HEK293 (cell line): ENCODE results near the gene SUPT5H.

Source experiments
- INSM2 ChIP-seq: fragments of 450-650 bp; formaldehyde crosslinking; IDR thresholded peaks from 2 replicates; pipeline ENCODE4 v1.5.1; 2016; ENCODE audit warnings: missing biosample characterization, missing genetic modification characterization
- KLF10 ChIP-seq: fragments of 450-650 bp; IDR thresholded peaks from 2 replicates; pipeline ENCODE4 v1.5.1; 2018; ENCODE audit warnings: missing biosample characterization, mild to moderate bottlenecking, missing genetic modification characterization
- PBX3 ChIP-seq: sonication (generic); formaldehyde crosslinking; IDR thresholded peaks from 2 replicates; pipeline ENCODE4 v1.8.1; 2022; ENCODE audit warnings: mild to moderate bottlenecking, moderate library complexity, missing genetic modification reagents
- RBAK ChIP-seq: fragments of 450-650 bp; formaldehyde crosslinking; IDR thresholded peaks from 2 replicates; pipeline ENCODE4 v1.5.1; 2016; ENCODE audit warnings: missing biosample characterization, missing genetic modification characterization
- SCRT2 ChIP-seq: fragments of 450-650 bp; formaldehyde crosslinking; IDR thresholded peaks from 2 replicates; pipeline ENCODE4 v1.5.1; 2016; ENCODE audit warnings: missing biosample characterization, missing genetic modification characterization
- SP3 ChIP-seq: fragments of 450-650 bp; formaldehyde crosslinking; IDR thresholded peaks from 2 replicates; pipeline ENCODE4 v1.5.1; 2016; ENCODE audit warnings: missing biosample characterization, missing genetic modification characterization
- ZBTB17 ChIP-seq: fragments of 450-650 bp; formaldehyde crosslinking; IDR thresholded peaks from 2 replicates; pipeline ENCODE4 v1.5.1; 2016; ENCODE audit warnings: missing biosample characterization, missing genetic modification characterization
- ZFP37 ChIP-seq: fragments of 450-650 bp; formaldehyde crosslinking; IDR thresholded peaks from 2 replicates; pipeline ENCODE4 v1.5.1; 2016; ENCODE audit warnings: missing biosample characterization, missing genetic modification characterization
- ZFP41 ChIP-seq: fragments of 450-650 bp; formaldehyde crosslinking; IDR thresholded peaks from 2 replicates; pipeline ENCODE4 v1.5.1; 2016; ENCODE audit warnings: missing biosample characterization, missing genetic modification characterization, borderline replicate concordance
- ZNF10 ChIP-seq: fragments of 450-650 bp; formaldehyde crosslinking; IDR thresholded peaks from 2 replicates; pipeline ENCODE4 v1.5.1; 2017; ENCODE audit warnings: missing biosample characterization, missing genetic modification characterization
- ZNF121 ChIP-seq: fragments of 450-650 bp; formaldehyde crosslinking; IDR thresholded peaks from 2 replicates; pipeline ENCODE4 v1.5.1; 2016; ENCODE audit warnings: missing biosample characterization, missing genetic modification characterization
- ZNF2 ChIP-seq: fragments of 450-650 bp; formaldehyde crosslinking; IDR thresholded peaks from 2 replicates; pipeline ENCODE4 v1.5.1; 2016; ENCODE audit warnings: missing biosample characterization, missing genetic modification characterization
- ZNF239 ChIP-seq: fragments of 450-650 bp; formaldehyde crosslinking; IDR thresholded peaks from 2 replicates; pipeline ENCODE4 v1.5.1; 2016; ENCODE audit warnings: missing biosample characterization, missing genetic modification characterization
- ZNF324 ChIP-seq: fragments of 450-650 bp; formaldehyde crosslinking; IDR thresholded peaks from 2 replicates; pipeline ENCODE4 v1.5.1; 2016; ENCODE audit warnings: missing biosample characterization, missing genetic modification characterization
- ZNF394 ChIP-seq: fragments of 450-650 bp; formaldehyde crosslinking; IDR thresholded peaks from 2 replicates; pipeline ENCODE4 v1.5.1; 2016; ENCODE audit warnings: missing biosample characterization, missing genetic modification characterization, mild to moderate bottlenecking, moderate library complexity, borderline replicate concordance
- ZNF501 ChIP-seq: fragments of 450-650 bp; formaldehyde crosslinking; IDR thresholded peaks from 2 replicates; pipeline ENCODE4 v1.5.1; 2016; ENCODE audit warnings: missing biosample characterization, missing genetic modification characterization
- ZNF704 ChIP-seq: fragments of 450-650 bp; formaldehyde crosslinking; IDR thresholded peaks from 2 replicates; pipeline ENCODE4 v1.5.1; 2016; ENCODE audit warnings: missing biosample characterization, missing genetic modification characterization
- ZNF768 ChIP-seq: fragments of 450-650 bp; formaldehyde crosslinking; IDR thresholded peaks from 2 replicates; pipeline ENCODE4 v1.5.1; 2018; ENCODE audit warnings: missing biosample characterization, mild to moderate bottlenecking, missing genetic modification characterization
- ZNF791 ChIP-seq: fragments of 450-650 bp; formaldehyde crosslinking; IDR thresholded peaks from 2 replicates; pipeline ENCODE4 v1.5.1; 2016; ENCODE audit warnings: missing biosample characterization, missing genetic modification characterization
- ZNF837 ChIP-seq: fragments of 450-650 bp; formaldehyde crosslinking; IDR thresholded peaks from 2 replicates; pipeline ENCODE4 v1.5.1; 2016; ENCODE audit warnings: missing biosample characterization, missing genetic modification characterization
- ZSCAN16 ChIP-seq: fragments of 450-650 bp; formaldehyde crosslinking; IDR thresholded peaks from 2 replicates; pipeline ENCODE4 v1.5.1; 2016; ENCODE audit warnings: missing biosample characterization, missing genetic modification characterization
- TF ChIP-seq, protein P1 (sequence below): fragments of 450-650 bp; formaldehyde crosslinking; IDR thresholded peaks from 2 replicates; pipeline ENCODE4 v1.5.1; 2016; ENCODE audit warnings: missing biosample characterization, missing genetic modification characterization
- TF ChIP-seq, protein P2 (sequence below): fragments of 450-650 bp; formaldehyde crosslinking; IDR thresholded peaks from 2 replicates; pipeline ENCODE4; 2016; ENCODE audit warnings: missing biosample characterization, missing genetic modification characterization
- TF ChIP-seq, protein P3 (sequence below): fragments of 450-650 bp; formaldehyde crosslinking; IDR thresholded peaks from 2 replicates; pipeline ENCODE4 v1.5.1; 2016; ENCODE audit warnings: missing biosample characterization, missing genetic modification characterization
- TF ChIP-seq, protein P4 (sequence below): fragments of 450-650 bp; formaldehyde crosslinking; conservative IDR thresholded peaks from 2 replicates; pipeline ENCODE4 v1.5.1; 2016; ENCODE audit warnings: low read depth, missing biosample characterization, missing genetic modification characterization

Gene SUPT5H

GRCh38 chr19:39435499-39436349 lies 9.7 kb upstream of the SUPT5H start, which contains the start of gene RPS16 (continued):
- TF ChIP-seq ZNF10 (tag by site-specific recombination) (peak; percentile 12; the same call in 1 of the 2 replicates), SCRT2 (tag by site-specific recombination) (peak; percentile 90), ZSCAN16 (tag by site-specific recombination) (0 out of 2 replicates have a peak, but pooled peaks have one; percentile 46), ZFP41 (0 out of 2 replicates have a peak, but pooled peaks have one; percentile 9), ZNF501 (tag by site-specific recombination) (peak; percentile 99), ZBTB17 (peak; percentile 80), ZNF768 (tag by site-specific recombination) (no peak; the same call in 1 of the 2 replicates), ZNF239 (tag by site-specific recombination) (peak; percentile 75; the same call in 1 of the 2 replicates), ZNF704 (tag by site-specific recombination) (peak; percentile 73; the same call in 1 of the 2 replicates), INSM2 (tag by site-specific recombination) (peak; percentile 23; the same call in 1 of the 2 replicates), PBX3 (CRISPR knock-in tag) (peak; percentile 85), ZNF2 (peak; percentile 91), ZNF791 (tag by site-specific recombination) (no peak), KLF10 (tag by site-specific recombination) (peak; percentile 87), ZNF324 (no peak), ZNF394 (peak; percentile 62), ZFP37 (tag by site-specific recombination) (peak; percentile 99), RBAK (tag by site-specific recombination) (0 out of 2 replicates have a peak, but pooled peaks have one; percentile 25), SP3 (tag by site-specific recombination) (peak; percentile 100), ZNF121 (tag by site-specific recombination) (peak; percentile 59), ZNF837 (tag by site-specific recombination) (no peak)
- TF ChIP-seq, protein P1, sequence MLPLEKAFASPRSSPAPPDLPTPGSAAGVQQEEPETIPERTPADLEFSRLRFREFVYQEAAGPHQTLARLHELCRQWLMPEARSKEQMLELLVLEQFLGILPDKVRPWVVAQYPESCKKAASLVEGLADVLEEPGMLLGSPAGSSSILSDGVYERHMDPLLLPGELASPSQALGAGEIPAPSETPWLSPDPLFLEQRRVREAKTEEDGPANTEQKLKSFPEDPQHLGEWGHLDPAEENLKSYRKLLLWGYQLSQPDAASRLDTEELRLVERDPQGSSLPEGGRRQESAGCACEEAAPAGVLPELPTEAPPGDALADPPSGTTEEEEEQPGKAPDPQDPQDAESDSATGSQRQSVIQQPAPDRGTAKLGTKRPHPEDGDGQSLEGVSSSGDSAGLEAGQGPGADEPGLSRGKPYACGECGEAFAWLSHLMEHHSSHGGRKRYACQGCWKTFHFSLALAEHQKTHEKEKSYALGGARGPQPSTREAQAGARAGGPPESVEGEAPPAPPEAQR (tag by site-specific recombination), result no peak; the same call in 1 of the 2 replicates
- TF ChIP-seq, protein P2, sequence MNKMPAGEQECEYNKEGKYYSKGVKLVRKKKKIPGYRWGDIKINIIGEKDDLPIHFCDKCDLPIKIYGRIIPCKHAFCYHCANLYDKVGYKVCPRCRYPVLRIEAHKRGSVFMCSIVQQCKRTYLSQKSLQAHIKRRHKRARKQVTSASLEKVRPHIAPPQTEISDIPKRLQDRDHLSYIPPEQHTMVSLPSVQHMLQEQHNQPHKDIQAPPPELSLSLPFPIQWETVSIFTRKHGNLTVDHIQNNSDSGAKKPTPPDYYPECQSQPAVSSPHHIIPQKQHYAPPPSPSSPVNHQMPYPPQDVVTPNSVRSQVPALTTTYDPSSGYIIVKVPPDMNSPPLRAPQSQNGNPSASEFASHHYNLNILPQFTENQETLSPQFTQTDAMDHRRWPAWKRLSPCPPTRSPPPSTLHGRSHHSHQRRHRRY (tag by site-specific recombination), result peak; percentile 71; the same call in 1 of the 2 replicates
- TF ChIP-seq, protein P3, sequence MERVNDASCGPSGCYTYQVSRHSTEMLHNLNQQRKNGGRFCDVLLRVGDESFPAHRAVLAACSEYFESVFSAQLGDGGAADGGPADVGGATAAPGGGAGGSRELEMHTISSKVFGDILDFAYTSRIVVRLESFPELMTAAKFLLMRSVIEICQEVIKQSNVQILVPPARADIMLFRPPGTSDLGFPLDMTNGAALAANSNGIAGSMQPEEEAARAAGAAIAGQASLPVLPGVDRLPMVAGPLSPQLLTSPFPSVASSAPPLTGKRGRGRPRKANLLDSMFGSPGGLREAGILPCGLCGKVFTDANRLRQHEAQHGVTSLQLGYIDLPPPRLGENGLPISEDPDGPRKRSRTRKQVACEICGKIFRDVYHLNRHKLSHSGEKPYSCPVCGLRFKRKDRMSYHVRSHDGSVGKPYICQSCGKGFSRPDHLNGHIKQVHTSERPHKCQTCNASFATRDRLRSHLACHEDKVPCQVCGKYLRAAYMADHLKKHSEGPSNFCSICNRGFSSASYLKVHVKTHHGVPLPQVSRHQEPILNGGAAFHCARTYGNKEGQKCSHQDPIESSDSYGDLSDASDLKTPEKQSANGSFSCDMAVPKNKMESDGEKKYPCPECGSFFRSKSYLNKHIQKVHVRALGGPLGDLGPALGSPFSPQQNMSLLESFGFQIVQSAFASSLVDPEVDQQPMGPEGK (tag by site-specific recombination), result peak; percentile 47; the same call in 1 of the 2 replicates
- TF ChIP-seq, protein P4, sequence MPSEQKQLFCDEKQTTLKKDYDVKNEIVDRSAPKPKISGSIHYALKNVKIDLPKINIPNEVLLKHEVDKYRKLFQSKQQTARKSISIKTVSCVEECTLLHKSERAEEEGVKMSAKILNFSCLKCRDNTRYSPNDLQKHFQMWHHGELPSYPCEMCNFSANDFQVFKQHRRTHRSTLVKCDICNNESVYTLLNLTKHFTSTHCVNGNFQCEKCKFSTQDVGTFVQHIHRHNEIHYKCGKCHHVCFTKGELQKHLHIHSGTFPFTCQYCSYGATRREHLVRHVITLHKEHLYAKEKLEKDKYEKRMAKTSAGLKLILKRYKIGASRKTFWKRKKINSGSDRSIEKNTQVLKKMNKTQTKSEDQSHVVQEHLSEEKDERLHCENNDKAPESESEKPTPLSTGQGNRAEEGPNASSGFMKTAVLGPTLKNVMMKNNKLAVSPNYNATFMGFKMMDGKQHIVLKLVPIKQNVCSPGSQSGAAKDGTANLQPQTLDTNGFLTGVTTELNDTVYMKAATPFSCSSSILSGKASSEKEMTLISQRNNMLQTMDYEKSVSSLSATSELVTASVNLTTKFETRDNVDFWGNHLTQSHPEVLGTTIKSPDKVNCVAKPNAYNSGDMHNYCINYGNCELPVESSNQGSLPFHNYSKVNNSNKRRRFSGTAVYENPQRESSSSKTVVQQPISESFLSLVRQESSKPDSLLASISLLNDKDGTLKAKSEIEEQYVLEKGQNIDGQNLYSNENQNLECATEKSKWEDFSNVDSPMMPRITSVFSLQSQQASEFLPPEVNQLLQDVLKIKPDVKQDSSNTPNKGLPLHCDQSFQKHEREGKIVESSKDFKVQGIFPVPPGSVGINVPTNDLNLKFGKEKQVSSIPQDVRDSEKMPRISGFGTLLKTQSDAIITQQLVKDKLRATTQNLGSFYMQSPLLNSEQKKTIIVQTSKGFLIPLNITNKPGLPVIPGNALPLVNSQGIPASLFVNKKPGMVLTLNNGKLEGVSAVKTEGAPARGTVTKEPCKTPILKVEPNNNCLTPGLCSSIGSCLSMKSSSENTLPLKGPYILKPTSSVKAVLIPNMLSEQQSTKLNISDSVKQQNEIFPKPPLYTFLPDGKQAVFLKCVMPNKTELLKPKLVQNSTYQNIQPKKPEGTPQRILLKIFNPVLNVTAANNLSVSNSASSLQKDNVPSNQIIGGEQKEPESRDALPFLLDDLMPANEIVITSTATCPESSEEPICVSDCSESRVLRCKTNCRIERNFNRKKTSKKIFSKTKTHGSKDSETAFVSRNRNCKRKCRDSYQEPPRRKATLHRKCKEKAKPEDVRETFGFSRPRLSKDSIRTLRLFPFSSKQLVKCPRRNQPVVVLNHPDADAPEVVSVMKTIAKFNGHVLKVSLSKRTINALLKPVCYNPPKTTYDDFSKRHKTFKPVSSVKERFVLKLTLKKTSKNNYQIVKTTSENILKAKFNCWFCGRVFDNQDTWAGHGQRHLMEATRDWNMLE (tag by site-specific recombination), result peak; percentile 98
